ENCODE results near the gene KHNYN. TPM values are rescaled to one million over a fixed set of nuclear protein-coding genes. Genes with fewer than 3 reads are reported as not detected.

Gene KHNYN
- total and polyA plus RNA-seq, 2 of the 8 experiments (the other 6 are each of a cell fraction or from before 2014, with no cell fraction given), result 7.6 to 22.3 TPM

DNA sequence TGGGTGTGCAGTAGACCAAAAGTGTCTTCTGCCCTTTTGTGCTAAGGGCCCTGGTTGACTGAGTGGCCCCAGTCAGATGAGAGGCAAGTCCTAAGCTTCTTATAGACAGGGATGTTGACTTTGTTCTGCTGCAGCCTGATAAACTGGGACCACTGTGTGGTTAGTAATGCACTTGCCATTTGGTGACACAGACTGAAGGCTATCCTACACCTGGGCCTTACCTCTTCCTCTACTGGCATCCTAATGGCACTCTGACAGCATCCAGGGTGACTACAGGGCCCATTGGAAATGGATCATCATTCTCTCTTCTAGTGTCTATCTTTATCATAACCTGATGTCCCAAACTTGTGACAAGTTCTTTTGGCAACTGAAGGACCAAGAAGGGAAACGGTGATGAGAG, 9.5 kb downstream of the KHNYN start:
- Histone ChIP-seq H3K9ac (replicated peaks in 1 of 4; ENCODE audit: extremely low read depth in 1 of 4, low read depth in 3 of 4, low read length in 3 of 4) (no peak overlapping the region), H2BK12ac (ENCODE audit: low read depth, low read length) (no peak overlapping the region), H2BK120ac (replicated peaks; ENCODE audit: low read depth, low read length) (no peak overlapping the region), H3K4me3 (ENCODE audit: extremely low read depth in 1 of 4, insufficient read depth in 2 of 4, low read depth in 3 of 4, low read length in 4 of 4) (no peak overlapping the region), H3K79me1 (ENCODE audit: low read depth, low read length) (no peaks in the 10 kb centered on the region; the same call in 1 of the 2 replicates), H3K27ac (ENCODE audit: low read depth, low read length) (no peak overlapping the region), H3K4ac (replicated peaks; ENCODE audit: insufficient read length, low read depth, low read length) (no peak overlapping the region), H4K8ac (ENCODE audit: extremely low read depth, insufficient read depth, low read length) (no peak overlapping the region), H3K14ac (ENCODE audit: insufficient read length) (no peak overlapping the region), H3K4me2 (ENCODE audit: insufficient read depth in 1 of 2, low read depth in 2 of 2, low read length in 2 of 2) (no peak overlapping the region), H3K23me2 (ENCODE audit: low read depth, low read length) (peaks cover 9% of the 10 kb centered on the region), H3K4me1 (replicated peaks in 1 of 4; ENCODE audit: control insufficient read depth in 3 of 4, insufficient read depth in 4 of 4, low read length in 3 of 4) (no peaks in the 10 kb centered on the region; a peak in 2 of 7 replicates), H4K91ac (replicated peaks; ENCODE audit: insufficient read length, low read length) (no peak overlapping the region), H3K27me3 (replicated peaks in 1 of 4; ENCODE audit: control insufficient read depth in 3 of 4, extremely low read depth in 1 of 4, insufficient read depth in 3 of 4, low read length in 3 of 4) (no peaks in the 10 kb centered on the region), H3K36me3 (ENCODE audit: control insufficient read depth in 2 of 4, insufficient read depth in 4 of 4, low read length in 3 of 4) (peaks cover 10 to 26% (median 12%) of the 10 kb centered on the region in 4 experiments; a peak in 7 of 8 replicates), H2AK5ac (ENCODE audit: low read depth, low read length) (no peak overlapping the region), H2BK5ac (ENCODE audit: low read depth, low read length) (no peak overlapping the region), H2AFZ (ENCODE audit: low read length) (no peak overlapping the region), H2BK15ac (ENCODE audit: low read length) (no peak overlapping the region), H3K18ac (ENCODE audit: extremely low read depth, low read length) (no peak overlapping the region), H3K9me3 (ENCODE audit: insufficient read depth in 2 of 2, low read depth in 1 of 2, low read length in 1 of 2) (no peaks in the 10 kb centered on the region), H3K23ac (ENCODE audit: insufficient read length) (no peak overlapping the region), H4K5ac (ENCODE audit: insufficient read length, low read depth, low read length) (no peak overlapping the region), H3K56ac (replicated peaks; ENCODE audit: insufficient read length, low read depth, low read length) (no peak overlapping the region), H3K79me2 (ENCODE audit: control insufficient read depth in 1 of 2, insufficient read depth in 2 of 2, low read length in 2 of 2) (0 out of 4 replicates have a peak, but pooled peaks cover 0 to 3% of the 10 kb centered on the region in 2 experiments), H2BK20ac (ENCODE audit: low read length) (no peak overlapping the region), H4K20me1 (replicated peaks in 1 of 2; ENCODE audit: control insufficient read depth in 1 of 2, insufficient read depth in 2 of 2, low read length in 2 of 2) (peaks cover 1 to 5% of the 10 kb centered on the region in 2 experiments)
- DNase-seq (ENCODE audit: low read depth in 1 of 2, low spot score in 2 of 2) (no peak), FAIRE-seq (no peak)
- ChIA-PET POLR2A (ENCODE audit: partially characterized antibody) (interaction anchor here (1.3 to 1.4 kb wide), 2 partner anchors 33 to 42 kb away, joined by 3 read pairs; no protein-coding TSS in a partner anchor), CTCF (ENCODE audit: partially characterized antibody) (interaction anchor here (3.3 to 4.1 kb wide), 2 partner anchors 8 to 106 kb away, joined by 21 to 29 read pairs; no protein-coding TSS in a partner anchor)
- WGBS, 2 experiments (ENCODE audit: extremely low coverage in 1 of 2, insufficient coverage in 1 of 2, insufficient read length in 1 of 2, insufficient replicate concordance in 2 of 2, low coverage in 1 of 2, low lambda C conversion rate in 2 of 2, missing lambda C conversion rate in 1 of 2), result 87% methylated on average over 1 of the region's 1 CpG; no CpG with 5 or more reads in 1 of the 2 experiments
- TF ChIP-seq CHD1 (IDR thresholded peaks at IDR 0.05; ENCODE audit: low read depth, low read length) (no peak), POLR2A (IDR thresholded peaks at IDR 0.05; ENCODE audit: control extremely low read depth in 1 of 2, low read depth in 2 of 2, low read length in 2 of 2) (no peak), SP2 (IDR thresholded peaks at IDR 0.05; ENCODE audit: low read length) (no peak), CTBP2 (IDR thresholded peaks at IDR 0.05; ENCODE audit: borderline replicate concordance, insufficient read depth, insufficient read length, low read length) (no peak), TCF12 (IDR thresholded peaks at IDR 0.05; ENCODE audit: low read depth, low read length) (no peak), CHD2 (IDR thresholded peaks at IDR 0.05; ENCODE audit: low read length) (no peak), SAP30 (IDR thresholded peaks at IDR 0.05; ENCODE audit: insufficient read depth, insufficient replicate concordance, low read length) (no peak), RAD21 (IDR thresholded peaks at IDR 0.05 in 1 of 2, conservative IDR thresholded peaks at IDR 0.05 in 1 of 2; ENCODE audit: low read depth in 2 of 2, low read length in 2 of 2) (no peak), YY1 (IDR thresholded peaks at IDR 0.05; ENCODE audit: low read depth, low read length) (no peak)
